HG03135 (cell line): ENCODE data around the gene KRTAP3-1.

ENCODE experiments used
- ATAC-seq: cut with Tn5 transposase; IDR thresholded peaks from one replicate; pipeline ENCODE4 v1.9.1; 2021; ENCODE audit warnings: mild to moderate bottlenecking, moderate library complexity; ENCODE audit not compliant: unreplicated experiment

Gene KRTAP3-1

GRCh38 chr17:40980596-40980995 is 28.3 kb downstream of the KRTAP3-1 start:
- no peak for ATAC-seq

- ATAC-seq = no peak
Measured at GRCh38 chr17:40980117-40980516, 28.8 kb downstream of the KRTAP3-1 start.

GRCh38 chr17:40978575-40979151 is 30.3 kb downstream of the KRTAP3-1 start:
- no peak for ATAC-seq

DNA sequence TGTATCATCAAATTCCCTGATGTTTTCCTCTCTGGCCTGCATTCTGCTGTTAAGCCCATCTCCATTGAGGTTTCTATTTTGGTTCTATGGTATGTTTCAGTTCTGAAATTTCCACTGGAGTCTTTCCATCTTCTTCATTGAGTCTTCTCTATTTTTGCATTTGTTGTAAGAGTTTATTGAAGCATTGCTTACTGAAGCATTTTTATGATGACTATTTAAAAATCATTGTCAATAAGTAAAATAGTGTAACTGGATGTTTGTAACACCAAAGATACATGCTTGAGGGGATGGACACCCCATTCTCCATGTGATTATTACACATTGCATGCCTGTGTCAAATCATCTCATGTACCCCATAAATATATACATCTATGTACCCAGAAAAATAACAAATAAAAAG is 33.4 kb downstream of the KRTAP3-1 start:
- ATAC-seq = no peak

DNA sequence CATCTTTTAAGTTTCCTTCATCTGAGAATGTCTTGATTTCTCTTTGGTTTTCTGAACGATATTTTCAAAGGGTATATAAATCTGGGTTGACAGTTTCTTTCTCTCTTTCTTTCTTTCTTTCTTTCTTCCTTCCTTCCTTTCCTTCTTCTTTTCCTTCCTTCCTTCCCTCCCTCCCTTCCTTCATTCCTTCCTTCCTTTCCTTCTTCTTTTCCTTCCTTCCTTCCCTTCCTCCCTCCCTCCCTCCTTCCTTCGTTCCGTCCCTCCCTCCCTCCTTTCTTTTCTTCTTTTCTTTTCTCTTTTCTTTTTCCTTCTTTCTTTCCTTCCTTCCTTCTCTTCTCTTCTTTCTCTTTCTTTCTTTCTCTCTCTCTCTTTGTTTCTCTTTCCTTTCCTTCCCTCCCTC is 34.6 kb downstream of the KRTAP3-1 start:
- ATAC-seq = no peak

GRCh38 chr17:40967582-40967981 is 41.3 kb downstream of the KRTAP3-1 start:
- no peak for ATAC-seq

- no peak for ATAC-seq
Measured at GRCh38 chr17:40966848-40967247, 42.1 kb downstream of the KRTAP3-1 start, which contains the start of gene KRT39. Gene KRT39 (minus strand): TSS chr17:40966948. CDS start chr17:40966856, 92 bp downstream.

- no peak for ATAC-seq
Measured at GRCh38 chr17:40963838-40964237, 45.1 kb downstream of the KRTAP3-1 start.

DNA sequence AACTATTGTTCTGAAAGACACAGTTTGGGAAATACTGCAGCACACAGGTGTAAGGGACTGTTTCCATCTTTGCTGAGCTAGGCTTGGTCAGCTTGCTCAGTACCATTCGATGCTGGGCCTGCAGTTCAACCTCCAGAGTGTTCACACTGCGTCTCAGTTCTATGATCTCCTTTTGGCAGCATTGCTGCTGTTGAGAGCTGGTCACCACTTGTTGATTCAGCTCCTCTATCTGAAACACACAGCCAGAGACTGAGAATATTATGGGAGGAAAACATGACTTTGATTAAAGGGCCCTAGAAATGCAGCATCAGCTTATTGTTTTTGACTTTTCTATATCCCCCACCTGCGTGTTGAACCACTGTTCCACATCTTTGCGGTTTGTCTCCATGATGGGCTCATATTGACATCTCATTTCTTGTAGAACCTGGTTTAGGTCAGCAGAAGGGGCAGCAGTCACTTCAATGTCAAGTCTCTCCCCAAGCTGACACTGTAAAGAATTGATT is 46.8 kb downstream of the KRTAP3-1 start:
- ATAC-seq = no peak

DNA sequence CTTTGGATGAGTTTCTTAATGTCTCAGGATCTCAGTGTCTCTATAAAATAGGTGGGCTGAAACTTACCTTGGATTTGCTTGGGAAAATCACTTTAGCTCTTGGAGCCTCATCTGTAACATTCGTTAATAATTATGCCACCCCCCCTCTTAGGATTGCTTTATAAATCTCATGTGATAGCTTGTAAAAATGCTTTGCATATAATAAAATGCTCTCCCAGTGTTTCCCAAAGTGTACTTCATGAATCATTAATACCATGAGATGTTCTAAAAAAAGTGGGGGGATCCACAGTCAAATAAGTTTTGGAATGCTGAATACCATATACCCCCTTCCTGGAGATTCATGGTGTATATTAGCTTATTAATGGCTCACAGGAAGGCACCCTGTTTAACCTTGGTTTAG is 47.3 kb downstream of the KRTAP3-1 start:
- ATAC-seq = no peak

GRCh38 chr17:40960144-40960543 is 48.8 kb downstream of the KRTAP3-1 start:
- ATAC-seq = no peak
